ENCODE results near the gene IRAK1BP1. TPM values are rescaled to one million over a fixed set of nuclear protein-coding genes. Genes with fewer than 3 reads are reported as not detected.
A peak's percentile ranks its signal among the peaks of the same experiment; 100 is the strongest.
"Not testable (repeated sequence)": the region's sequence is repeated elsewhere in the genome, so short reads cannot be mapped to it uniquely, and the experiment has no call there.

The IRAK1BP1 gene
- total RNA-seq, 1 donor from 2014 or later = 23.2 TPM

DNA sequence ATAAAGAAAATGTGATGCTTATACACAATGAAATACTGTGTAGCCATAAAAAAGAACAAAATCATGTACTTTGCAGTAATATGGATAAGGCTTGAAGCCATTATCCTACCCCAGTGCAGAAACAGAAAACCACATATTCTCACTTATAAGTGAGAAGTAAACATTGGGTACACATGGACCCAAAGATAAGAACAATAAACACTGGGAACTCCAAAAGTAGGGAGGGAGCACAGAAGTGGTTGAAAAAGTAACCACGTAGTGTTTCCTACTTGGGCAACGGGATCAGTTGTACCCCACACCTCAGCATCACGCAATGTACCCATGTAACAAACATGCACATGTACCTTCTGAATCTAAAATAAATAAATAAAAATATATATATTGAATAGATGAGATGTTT, 8.2 kb downstream of the IRAK1BP1 start:
- FAIRE-seq (no peak), DNase-seq (ENCODE audit: low spot score in 2 of 2) (no peak)

DNA sequence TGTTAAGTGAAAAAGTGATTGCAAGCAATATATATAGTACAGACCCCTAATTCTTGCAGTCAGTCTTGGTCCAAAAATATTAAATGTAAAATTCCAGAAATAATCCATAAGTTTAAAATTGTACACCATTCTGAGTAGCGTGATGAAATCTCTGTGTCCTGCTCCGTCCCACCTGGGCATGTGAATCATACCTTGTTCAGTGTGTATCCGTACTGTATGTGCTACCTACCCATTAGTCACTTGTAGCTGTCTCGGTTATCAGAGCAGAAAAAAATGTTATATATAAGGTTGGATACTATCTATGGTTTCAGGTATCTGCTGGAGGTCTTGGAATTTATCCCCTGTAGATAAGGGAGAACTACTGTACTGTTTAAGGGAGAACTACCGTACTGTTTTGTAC, 16.3 kb downstream of the IRAK1BP1 start:
- DNase-seq (ENCODE audit: low spot score in 2 of 2) (no peak), FAIRE-seq (no peak)

DNA sequence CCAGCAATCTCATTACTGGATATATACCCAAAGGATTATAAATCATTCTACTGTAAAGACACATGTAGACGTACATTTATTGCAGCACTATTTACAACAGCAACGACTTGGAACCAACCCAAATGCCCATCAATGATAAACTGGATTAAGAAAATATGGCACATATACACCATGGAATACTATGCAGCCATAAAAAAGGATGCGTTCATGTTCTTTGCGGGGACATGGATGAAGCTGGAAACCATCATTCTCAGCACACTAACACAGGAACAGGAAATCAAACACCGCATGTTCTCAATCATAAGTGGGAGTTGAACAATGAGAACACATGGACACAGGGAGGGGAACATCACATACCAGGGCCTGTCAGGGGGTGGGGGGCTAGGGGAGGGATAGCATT, 22.6 kb downstream of the IRAK1BP1 start:
- FAIRE-seq; DNase-seq (ENCODE audit: low spot score in 2 of 2): not testable (repeated sequence)

DNA sequence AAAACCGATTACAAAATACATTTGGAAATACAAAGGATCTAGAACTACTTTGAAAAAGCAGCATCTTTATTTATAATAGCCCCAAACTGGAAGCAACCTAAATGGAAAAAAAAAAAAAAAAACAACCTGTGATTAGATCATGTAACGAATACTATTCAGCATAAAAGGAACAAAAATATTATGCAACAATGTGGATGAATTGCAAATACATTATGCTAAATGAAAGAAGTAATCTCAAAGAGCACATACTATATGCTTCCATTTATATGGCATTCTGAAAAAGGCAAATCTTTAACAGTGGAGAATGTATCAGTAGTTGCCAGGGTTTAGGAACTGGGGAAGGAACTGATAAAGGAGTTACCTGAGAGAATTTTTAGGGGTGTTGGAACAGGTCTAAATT, 28.9 kb downstream of the IRAK1BP1 start:
- DNase-seq (ENCODE audit: low spot score in 2 of 2) (no peak), FAIRE-seq (no peak)

DNA sequence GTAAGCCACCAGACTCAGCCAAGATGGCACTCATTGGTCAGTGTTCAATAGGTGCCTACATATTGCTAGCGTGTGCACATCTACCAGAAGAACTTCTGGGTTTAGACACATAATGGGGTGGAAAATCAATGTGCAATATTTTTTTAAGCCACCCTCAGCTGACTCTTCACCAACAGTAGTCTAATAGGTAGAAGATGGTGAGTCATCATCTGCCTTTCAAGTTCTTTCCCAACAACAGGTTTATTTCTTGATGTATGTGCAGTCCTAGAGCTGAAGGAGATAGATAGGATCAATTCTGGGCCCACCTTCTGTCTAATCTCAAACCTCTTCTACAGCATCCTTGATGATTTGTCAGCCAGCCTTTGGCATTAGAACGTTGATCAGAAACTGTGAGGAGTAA, 41.3 kb downstream of the IRAK1BP1 start:
- FAIRE-seq = no peak
- DNase-seq (ENCODE audit: low spot score in 2 of 2) = no peak

DNA sequence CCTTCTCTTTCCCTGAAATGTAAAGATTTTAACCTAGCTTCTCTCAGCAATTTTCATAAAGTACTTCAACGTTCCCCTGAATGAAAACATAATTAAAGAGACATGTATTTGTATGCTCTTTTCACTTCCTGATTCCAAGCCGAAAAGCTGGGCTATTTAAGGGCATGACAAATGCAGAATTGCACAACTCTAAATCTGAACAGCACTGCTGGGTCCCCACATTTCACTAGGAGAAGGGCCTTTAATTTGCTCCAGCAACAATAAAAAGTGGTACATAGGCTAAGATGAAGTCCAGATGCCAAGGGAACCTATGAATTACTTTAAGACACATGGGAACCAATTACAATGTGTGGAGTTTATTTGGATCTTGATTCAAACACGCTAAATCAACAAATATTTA, 42.0 kb downstream of the IRAK1BP1 start:
- FAIRE-seq (no peak), DNase-seq (ENCODE audit: low spot score in 2 of 2) (peak in 1 of 2 donors; percentile 6)

DNA sequence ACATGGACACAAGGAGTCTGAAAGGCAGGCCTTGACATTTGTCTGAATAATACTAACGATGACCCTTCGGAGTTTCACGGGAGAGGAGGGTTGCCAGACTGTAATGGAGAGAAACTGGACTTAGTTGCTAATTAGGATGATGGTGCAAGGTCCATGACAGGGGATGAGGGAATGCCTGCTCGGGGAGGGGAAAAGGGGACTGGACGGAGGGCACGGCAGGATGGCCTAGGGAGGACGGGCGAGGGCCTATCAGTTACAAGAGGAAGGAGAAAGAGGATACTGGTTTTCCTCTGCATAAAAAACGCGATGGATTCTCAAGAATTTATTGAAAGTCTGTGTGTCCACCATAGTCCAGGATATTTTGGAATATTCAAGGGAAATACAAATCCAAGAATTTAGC, 42.7 kb downstream of the IRAK1BP1 start:
- DNase-seq (ENCODE audit: low spot score in 2 of 2) (no peak), FAIRE-seq (no peak)

DNA sequence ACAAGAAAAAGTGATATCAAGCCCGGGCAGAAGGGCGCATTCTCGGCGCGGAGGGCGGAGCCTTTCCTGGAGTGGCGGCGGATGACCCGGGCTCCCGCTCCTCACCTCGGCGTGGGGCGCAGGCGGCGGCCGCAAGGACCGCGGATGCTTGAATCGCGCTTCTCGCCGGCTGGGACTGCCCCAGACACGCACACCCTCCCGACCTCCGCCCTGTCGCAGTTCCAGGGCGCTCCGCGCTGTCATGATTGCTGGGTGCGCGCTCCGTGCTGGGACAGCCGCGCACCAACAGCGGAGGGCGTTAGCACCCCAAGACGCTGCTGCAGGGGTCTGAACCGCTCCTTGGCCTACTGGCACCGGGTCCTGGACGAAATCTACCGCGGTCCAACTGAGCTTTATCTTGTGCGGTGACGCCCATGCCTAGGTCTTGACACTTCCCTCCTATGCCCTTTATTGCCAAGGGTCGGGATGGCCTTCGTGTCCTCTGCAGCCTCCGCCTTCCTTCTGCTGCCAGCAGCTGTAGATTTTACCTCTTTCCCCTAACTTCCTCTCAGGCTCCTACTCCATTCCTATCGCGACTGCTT, 43.3 kb downstream of the IRAK1BP1 start:
- no peak for FAIRE-seq
- DNase-seq (ENCODE audit: low spot score in 2 of 2) = peak in 1 of 2 donors; percentile 42

DNA sequence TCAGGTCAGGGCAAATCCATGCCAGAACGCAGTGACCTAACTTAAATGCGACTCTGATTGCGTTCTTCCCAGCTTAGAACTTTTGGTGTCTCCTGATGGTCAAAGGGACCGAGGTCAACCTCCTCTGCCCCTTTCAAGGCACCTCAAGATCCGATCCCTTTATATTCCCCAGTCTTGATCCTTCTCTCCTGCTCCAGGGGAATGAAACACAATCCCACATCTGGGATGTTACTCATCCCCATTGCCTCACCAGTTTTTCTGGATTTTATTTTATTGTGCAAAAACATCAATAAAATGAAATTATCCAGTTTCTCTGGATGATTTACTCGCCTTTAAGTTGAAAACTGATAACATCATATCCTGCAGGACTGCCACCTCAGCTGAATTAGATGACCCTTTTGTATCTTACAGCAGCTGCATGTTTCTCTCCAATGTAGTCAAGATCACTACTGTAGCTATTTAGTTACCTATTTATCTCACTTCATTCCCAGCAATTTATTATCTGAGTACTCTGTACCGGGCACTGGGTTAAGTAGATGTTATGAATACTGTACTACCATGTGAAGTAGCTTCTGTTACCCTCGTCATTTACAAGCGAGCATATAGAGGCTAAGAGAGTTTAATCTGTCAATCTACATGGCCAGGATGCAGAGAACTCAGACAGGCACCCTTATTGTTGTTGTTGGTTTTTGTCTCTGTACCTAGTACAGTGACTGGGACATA, 44.0 kb downstream of the IRAK1BP1 start:
- FAIRE-seq = no peak
- DNase-seq (ENCODE audit: low spot score in 2 of 2) = no peak

DNA sequence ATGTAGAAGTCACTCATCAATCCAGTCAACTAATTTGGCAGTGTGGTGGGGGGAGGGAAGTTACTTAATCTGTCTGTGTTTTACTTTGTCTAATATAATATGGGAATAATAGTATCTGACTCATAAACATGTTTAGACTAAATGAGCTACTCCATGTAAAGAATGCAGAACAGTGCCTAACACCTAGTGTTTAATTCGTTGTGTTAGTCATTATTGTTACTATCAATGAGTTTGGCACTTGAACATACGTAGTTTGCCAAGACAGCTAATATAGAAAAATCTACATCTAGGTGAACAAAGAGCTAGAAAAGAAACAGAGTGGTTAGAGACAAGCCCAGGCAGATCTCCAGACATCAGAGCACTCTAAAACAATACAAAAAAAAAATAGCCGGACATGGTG, 49.1 kb downstream of the IRAK1BP1 start:
- no peak for FAIRE-seq
- no peak for DNase-seq (ENCODE audit: low spot score in 2 of 2)

DNA sequence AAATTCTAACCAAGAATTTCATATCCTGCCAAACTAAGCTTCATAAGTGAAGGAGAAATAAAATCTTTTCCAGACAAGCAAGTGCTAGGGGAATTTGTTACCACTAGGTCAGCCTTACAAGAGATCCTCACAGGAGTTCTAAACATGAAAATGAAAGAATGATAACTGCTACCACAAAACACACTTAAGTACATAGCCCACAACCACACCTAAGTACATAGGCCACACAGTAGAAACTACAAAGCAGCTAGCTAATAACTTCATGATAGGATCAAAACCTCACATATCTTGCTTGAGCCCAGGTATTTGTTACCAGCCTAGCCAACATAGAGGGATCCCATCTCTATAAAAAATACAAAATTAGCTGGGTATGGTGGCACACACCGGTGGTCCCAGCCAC, 50.4 kb downstream of the IRAK1BP1 start:
- FAIRE-seq (no peak), DNase-seq (ENCODE audit: low spot score in 2 of 2) (no peak)

DNA sequence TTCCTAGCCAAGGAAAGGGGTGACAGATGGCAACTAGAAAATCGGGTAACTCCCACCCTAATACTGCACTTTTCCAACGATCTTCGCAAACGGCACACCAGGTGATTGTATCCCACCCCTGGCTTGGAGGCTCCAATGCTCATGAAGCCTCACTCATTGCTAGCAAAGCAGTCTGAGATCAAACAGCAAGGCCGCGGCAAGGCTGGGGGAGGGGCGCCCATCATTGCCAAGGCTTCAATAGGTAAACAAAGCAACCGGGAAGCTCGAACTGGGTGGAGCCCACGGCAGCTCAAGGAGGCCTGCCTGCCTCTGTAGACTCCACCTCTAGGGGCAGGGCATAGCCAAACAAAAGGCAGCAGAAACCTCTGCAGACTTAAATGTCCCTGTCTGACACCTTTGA, 53.8 kb downstream of the IRAK1BP1 start:
- not testable (repeated sequence) for DNase-seq (ENCODE audit: low spot score in 2 of 2); FAIRE-seq

DNA sequence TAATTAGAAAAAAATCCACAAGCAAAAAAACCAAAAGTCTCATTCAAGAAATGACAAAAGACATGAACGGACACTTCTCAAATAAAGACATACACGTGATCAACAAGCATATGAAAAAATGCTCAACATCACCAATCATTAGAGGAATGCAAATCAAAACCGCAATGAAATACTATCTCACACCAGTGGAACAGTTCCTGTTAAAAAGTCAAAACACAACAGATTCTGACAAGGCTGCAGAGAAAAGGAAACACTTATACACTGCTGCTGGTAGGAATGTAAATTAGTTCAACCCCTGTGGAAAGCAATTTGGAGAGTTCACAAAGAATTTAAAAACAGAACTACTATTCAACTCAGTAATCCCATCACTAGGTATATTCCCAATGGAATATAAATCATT, 58.0 kb downstream of the IRAK1BP1 start:
- FAIRE-seq (no peak), DNase-seq (ENCODE audit: low spot score in 2 of 2) (no peak)

DNA sequence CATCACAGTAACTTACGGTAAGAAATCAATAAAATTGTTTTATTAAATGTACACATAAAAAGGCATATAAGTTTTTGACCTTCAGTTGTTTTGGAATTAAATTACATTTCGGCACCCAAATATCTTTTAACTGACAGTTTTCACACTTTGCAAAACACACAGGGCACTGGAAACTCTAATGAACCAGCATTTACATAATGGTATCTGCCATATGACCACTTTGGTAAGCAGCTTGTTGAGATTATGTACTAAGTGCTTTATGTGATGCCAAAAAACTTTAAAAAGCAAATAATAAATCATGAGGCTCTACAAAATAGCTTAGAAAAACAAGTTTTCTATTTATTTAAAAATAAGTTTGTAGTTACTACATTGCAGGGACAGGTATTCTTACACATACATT, 68.2 kb downstream of the IRAK1BP1 start:
- FAIRE-seq = no peak
- DNase-seq (ENCODE audit: low spot score in 2 of 2) = no peak

DNA sequence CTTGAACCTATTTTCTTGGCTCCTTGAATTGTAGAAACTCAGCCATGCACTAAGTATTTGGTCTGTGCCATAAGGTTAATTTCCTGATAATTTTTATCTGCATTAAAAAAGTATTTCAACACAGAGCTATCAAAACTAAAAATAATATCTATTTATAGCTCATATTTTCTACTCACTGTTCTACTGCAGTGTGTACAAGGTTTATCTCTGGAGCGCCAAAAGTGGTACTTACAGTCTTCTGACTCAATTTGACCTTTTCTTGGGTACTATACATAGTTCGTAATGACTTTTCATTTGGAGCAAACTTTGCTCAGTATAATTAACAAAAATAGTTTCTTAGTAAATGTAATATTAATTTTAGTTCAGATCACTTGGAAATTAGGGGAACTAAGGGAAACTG, 69.2 kb downstream of the IRAK1BP1 start:
- FAIRE-seq = no peak

DNA sequence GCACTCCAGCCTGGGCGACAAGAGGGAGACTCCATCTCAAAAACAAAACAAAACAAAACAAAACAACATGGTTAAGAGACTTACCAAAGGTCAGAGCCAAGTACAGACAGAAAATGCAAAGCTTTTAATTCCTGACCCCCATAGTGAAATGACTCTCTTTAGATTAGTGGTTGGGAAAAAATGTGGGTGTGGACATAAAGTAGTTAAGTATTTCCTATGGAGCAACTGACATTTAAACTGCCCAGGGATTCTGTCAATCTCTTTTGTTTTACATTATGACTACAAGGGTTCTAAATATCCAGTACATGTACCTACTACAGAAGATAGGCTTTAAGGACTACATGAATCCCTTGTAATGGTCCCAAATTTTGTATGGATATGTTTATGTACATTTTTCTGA, 75.1 kb downstream of the IRAK1BP1 start:
- DNase-seq (ENCODE audit: low spot score in 2 of 2) = no peak
- FAIRE-seq = no peak

More for the DNA sequence above, 69.2 kb downstream of the IRAK1BP1 start:
- no peak for DNase-seq (ENCODE audit: low spot score in 2 of 2)

DNA sequence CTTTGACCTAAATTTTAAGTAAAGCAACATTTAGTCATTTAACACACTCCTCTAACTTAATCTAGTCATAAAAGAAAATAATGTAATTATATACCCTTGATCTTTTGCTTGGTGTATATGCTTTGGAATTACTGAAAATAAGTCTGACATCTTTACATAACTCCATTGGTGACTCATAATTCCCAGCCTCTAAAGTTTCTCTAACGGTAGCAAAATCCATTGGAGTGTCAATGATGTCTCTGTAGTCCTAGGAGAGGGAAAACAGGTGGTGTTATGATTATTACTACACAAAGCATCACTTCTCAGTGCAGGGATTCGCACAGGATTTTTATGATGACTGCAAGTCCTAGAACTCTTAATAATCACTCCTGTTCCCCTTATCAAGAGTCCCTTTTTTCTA, 80.2 kb downstream of the IRAK1BP1 start:
- FAIRE-seq (no peak), DNase-seq (ENCODE audit: low spot score in 2 of 2) (no peak)

DNA sequence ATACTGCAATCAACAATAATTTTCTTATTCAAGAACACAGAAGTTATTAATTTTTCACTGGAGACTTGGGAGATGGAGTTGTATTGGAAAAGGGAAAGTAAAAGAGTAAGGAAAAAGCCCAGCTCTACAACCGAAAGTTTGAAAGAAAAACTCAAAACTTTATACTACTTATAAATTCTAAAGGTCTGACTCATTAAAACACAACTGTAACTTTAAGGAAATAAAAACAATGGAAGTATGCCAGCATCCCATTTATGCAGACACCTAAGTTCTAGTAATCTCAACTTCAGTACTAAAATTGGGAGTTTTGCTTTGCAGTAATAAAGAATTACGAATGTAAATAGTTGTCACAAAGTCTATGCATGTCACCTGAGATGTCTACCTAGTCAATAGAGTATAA, 80.6 kb downstream of the IRAK1BP1 start:
- FAIRE-seq (no peak), DNase-seq (ENCODE audit: low spot score in 2 of 2) (no peak)

DNA sequence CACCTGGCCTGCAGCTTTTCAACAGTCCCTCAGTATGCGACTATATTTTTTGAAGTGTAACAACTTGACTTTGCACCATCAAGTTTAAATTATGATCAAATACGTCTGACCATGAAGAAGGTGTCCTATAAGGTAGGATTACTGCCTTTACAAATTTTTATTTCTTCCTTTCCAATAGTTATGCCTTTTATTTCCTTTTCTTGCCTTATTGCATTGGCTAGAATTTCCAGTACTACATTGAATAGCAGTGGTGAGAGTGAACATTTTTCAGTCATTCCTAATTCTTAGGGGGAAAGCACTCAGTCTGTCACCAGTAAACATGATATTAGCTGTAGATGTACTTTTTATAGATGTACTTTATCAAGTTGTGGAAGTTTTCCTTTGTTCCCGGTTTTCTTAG, 81.4 kb downstream of the IRAK1BP1 start:
- DNase-seq (ENCODE audit: low spot score in 2 of 2) (no peak), FAIRE-seq (no peak)

DNA sequence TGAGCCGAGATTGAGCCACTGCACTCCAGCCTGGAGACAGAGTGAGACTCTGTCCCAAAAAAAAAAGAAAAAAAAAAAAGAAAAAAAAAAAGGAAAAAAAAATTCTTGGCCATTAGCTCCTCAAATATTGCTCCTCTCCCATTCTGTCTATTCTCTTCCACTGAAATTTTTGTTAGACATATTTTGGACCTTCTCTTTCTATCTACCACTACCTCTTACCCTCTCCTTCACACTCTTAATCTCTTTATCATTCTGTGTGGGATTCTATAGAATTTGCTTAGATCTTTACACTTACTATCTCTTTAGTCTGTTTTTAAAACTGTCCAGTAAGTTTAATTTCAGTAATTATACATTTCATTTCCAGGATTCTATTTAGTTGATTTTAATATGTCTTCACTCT, 85.0 kb downstream of the IRAK1BP1 start:
- DNase-seq (ENCODE audit: low spot score in 2 of 2) (no peak), FAIRE-seq (no peak)
